Fibroblast of mammary gland (primary cell): ENCODE results near the gene DOP1B.

Experiments
- DNase-seq: peaks from one replicate; pipeline ENCODE4 v3.0.0-alpha.2; 2010; ENCODE audit warnings: low read depth
- H3K4me3 ChIP-seq: 2 replicates; pipeline ENCODE4 v1.5.1; 2011; ENCODE audit warnings: low read depth, mild to moderate bottlenecking, low read length, moderate library complexity; ENCODE audit not compliant: control insufficient read depth
- CTCF ChIP-seq: conservative IDR thresholded peaks from 2 replicates; pipeline ENCODE4 v1.5.1; 2011; ENCODE audit warnings: low read depth, low read length, inconsistent platforms; ENCODE audit not compliant: control insufficient read depth, insufficient read depth

Gene DOP1B

GRCh38 chr21:36149788-36150711, 6.6 kb upstream of the DOP1B start:
- DNase-seq, result peak; percentile 55
- TF ChIP-seq CTCF, result no peak
- H3K4me3 ChIP-seq, result no peak overlapping the region

- no peak for DNase-seq
- no peak for TF ChIP-seq CTCF
- peak overlapping the region; percentile 66 for H3K4me3 ChIP-seq
Observed at GRCh38 chr21:36155603-36156338, 853 bp upstream of the DOP1B start.

GRCh38 chr21:36156339-36156814, 247 bp upstream of the DOP1B start:
- DNase-seq, result peak; percentile 98
- no peak for TF ChIP-seq CTCF
- peak overlapping the region; percentile 66 for H3K4me3 ChIP-seq

- no peak overlapping the region for H3K4me3 ChIP-seq
- no peak for TF ChIP-seq CTCF
- no peak for DNase-seq
Observed at GRCh38 chr21:36159356-36159921, 2.8 kb downstream of the DOP1B start.

GRCh38 chr21:36160850-36161178, 4.2 kb downstream of the DOP1B start:
- TF ChIP-seq CTCF, result no peak
- DNase-seq, result no peak
- H3K4me3 ChIP-seq, result no peak overlapping the region

GRCh38 chr21:36162631-36163030, 6.0 kb downstream of the DOP1B start:
- TF ChIP-seq CTCF, result no peak
- H3K4me3 ChIP-seq, result no peak overlapping the region
- no peak for DNase-seq
